ENCODE data around the gene UGT1A8.

GRCh38 chr2:233772583-233772982 lies 155.2 kb downstream of the UGT1A8 start:
- TF ChIP-seq, protein P1, sequence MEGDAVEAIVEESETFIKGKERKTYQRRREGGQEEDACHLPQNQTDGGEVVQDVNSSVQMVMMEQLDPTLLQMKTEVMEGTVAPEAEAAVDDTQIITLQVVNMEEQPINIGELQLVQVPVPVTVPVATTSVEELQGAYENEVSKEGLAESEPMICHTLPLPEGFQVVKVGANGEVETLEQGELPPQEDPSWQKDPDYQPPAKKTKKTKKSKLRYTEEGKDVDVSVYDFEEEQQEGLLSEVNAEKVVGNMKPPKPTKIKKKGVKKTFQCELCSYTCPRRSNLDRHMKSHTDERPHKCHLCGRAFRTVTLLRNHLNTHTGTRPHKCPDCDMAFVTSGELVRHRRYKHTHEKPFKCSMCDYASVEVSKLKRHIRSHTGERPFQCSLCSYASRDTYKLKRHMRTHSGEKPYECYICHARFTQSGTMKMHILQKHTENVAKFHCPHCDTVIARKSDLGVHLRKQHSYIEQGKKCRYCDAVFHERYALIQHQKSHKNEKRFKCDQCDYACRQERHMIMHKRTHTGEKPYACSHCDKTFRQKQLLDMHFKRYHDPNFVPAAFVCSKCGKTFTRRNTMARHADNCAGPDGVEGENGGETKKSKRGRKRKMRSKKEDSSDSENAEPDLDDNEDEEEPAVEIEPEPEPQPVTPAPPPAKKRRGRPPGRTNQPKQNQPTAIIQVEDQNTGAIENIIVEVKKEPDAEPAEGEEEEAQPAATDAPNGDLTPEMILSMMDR (conservative IDR thresholded peaks at IDR 0.05; ENCODE audit: low read length) = no peak
- no peak for TF ChIP-seq EZH2phosphoT487 (IDR thresholded peaks at IDR 0.05; ENCODE audit: borderline replicate concordance, low read depth, low read length)

All from OCI-LY7 (cell line).